8988T (cell line): Measurements from ENCODE around the gene TMPRSS13.
"Not testable (repeated sequence)": the region's sequence is repeated elsewhere in the genome, so short reads cannot be mapped to it uniquely, and the experiment has no call there.

Experiments used
- DNase-seq: peaks from one replicate; pipeline ENCODE4 v3.0.0; 2011

TMPRSS13 gene

DNA sequence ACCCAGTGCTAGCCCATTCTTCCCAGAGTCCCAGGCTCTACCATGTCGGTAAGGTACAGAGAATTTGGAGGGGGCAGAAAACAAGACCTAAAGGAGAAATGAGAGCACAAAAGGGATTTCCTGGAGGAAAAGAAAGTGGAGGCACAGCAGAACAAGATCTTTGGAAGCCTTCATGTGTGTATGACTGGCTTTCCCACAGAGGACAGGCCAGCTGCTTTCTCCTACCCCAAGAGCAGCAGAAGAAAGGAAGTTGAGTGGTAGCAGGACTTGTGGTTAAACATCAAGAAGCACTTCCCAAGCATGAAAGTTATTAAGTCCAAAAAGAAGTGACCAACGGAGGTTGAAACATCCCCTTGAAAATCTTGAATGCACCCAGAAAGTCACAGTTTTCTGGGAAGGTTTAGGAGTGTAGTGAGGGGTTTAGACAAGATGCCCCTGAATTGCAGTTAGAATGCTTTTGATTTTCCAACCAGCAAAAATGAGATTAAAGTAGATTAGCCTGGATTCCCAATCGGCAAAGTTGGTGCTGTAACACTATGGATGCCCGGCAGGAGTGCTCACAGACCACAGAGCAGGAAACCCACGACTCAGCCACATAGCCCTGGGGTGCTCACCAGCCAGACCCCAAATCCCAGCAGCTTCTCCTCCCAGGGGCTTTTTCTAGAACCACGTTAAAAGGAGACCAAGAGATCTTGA lies 608 bp downstream of the TMPRSS13 start:
- DNase-seq = no peak

- no peak for DNase-seq
These were observed 1.3 kb downstream of the TMPRSS13 start for GRCh38 chr11:117927926-117928325.

- DNase-seq = not testable (repeated sequence)
These were observed 3.0 kb downstream of the TMPRSS13 start for GRCh38 chr11:117926166-117926565.

- no peak for DNase-seq
These were observed 3.8 kb downstream of the TMPRSS13 start for GRCh38 chr11:117925198-117925925.

DNA sequence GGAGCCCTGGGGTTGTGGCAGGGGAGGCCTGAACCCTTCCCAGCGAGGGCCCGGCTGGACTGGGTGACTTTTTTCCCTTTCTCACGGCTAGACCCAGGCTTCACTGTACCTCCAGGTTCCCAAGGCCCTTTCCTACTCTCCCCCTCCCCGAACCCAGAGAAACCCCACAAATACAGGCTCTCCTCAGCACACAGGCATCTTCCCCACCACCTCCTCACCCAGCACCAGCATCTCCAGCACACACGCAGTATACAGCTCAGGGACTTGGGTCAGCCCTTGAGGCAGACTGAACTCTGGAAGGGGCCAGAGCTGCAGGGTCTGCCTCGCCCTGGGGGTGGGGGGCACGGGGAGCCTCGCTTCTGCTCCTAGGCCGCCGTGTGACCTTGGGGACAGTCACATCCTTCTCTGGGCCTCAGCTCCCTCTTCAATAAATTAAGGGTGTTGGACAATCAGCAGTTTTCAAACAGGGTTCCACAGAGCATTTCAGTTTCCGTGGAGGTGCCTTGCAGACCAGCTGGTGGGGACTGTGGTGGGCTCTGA lies 4.5 kb downstream of the TMPRSS13 start:
- no peak for DNase-seq

DNA sequence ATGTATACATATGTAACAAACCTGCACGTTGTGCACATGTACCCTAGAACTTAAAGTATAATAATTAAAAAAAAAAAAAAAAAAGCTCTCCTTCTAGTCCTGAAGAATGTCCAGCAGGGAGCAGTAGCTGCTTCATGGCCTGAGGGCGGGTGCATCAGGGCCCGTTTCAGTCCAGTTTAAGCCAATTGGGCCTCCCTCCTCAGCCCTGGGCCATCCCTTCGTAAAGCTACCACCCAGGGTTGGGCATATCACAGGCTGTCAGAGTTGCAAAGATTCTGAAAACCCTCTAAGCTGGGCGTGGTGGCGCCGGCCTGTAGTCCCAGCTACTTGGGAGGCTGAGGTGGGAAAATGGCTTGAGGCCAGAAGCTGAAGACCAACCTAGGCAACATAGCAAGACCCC lies 5.4 kb downstream of the TMPRSS13 start:
- DNase-seq = no peak

DNA sequence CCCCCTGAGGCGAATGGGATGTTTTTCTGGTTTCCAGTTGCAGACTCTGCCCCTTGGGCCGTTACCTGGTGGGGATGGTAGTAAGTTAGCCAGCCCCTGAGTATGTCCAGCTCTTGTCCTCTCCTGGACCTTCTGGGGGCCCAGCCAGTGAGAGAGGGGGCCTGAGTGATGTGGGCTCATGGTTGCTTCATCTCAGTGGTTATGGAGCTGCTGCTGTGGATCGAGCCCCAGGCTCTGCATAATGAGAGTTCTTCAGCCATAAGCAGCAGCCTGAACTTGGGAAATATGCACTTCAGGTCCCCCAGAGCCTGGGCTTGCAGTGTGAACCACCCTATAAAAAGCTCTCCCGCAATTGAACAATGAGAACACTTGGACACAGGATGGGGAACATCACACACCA lies 5.9 kb downstream of the TMPRSS13 start:
- DNase-seq = no peak

DNA sequence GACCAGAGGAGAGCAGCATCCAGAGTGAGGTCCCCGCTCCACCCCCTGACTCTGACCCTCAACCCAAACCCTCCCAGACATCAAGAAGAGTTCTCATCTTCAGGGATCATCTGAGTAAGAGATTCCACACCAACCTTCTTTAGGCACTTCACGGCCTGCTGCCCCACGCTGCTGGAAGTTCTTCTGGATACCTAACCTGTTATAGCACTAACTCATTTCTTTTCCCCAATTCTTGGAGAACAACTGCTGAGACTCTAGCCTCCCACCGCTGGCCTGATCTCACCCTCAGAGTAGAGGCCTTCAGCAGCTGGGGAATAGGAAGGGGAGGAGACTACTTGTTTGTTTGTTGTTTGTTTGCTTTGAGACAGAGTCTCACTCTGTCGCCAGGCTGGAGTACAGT lies 7.3 kb downstream of the TMPRSS13 start:
- no peak for DNase-seq

DNA sequence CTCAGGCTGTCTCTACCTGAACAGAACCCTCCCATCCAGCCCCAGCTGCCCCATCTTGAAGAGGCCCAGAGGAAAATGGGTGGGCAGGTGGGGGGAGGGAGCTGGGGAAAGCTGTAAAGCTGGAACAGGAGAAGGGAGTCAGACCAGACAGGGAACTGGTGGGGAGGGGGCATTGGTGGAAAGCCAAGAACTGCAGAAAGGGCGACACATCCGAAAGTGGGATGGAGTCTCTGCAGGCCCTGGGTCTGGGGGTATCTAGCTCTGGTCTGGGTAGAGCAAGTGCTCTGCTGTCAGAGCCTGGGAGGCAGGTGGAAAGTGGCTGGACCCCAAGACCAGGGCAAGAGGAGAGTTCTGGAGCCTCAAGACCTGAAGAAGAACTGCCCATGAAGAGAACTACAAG lies 7.7 kb downstream of the TMPRSS13 start:
- no peak for DNase-seq

GRCh38 chr11:117919781-117920221 lies 9.4 kb downstream of the TMPRSS13 start:
- no peak for DNase-seq

DNA sequence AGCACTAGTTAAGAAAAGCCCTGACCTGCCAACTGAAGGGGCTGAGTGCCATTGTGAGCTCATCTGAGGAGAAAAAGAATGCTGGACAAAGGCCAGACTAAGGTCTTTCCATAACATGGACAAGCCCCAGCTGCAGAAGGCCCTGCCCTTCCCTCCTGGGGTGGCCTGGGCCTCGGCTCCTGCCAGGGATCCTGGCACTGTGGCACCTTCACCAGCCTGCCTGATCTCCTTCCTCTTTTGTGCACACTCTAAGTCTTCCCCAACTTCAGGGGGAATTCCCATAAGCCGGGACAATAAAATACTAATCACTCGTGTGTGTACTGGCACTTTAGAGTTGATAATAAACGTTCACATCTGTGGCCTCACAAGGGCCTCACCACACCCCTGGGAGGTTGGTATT lies 9.9 kb downstream of the TMPRSS13 start:
- no peak for DNase-seq

DNA sequence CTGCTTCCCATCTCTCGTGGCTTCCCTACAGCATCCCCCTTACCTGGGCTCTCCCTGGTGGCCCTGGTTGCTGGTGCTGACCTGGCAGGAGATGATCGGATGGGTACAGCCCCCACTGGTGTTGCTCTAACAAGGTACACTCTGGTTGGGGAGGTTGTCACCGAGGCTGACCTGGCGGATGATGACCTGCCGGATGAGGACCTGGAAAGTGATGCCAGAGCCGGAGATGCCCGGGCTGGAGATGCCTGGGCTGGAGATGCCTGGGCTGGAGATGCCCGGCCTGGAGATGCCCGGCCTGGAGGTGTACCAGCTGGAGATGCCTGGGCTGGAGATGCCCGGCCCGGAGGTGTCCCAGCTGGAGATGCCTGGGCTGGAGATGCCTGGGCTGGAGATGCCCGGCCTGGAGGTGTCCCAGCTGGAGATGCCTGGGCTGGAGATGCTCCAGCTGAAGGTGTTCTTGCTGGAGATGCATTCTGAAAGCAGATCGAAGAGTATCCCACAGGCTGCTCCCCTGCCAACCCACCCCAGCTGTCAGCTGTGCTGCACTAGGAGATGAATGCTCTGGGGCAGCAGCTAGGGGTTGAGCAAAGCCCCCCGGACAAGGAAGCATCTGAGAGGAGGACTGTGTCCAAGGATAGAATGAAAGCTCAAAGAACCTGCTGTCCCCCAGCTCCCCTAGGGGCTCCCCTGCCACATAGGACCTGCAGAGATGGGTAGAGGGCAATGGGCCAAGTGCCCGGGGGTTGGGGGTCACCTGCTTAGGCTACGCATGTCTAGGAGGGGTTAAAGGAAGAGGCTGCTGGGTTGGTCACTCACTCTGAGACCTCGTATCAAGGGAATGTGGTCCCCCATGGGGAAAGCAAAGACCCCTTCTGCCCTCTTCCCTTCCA lies 10.6 kb downstream of the TMPRSS13 start:
- no peak for DNase-seq

DNA sequence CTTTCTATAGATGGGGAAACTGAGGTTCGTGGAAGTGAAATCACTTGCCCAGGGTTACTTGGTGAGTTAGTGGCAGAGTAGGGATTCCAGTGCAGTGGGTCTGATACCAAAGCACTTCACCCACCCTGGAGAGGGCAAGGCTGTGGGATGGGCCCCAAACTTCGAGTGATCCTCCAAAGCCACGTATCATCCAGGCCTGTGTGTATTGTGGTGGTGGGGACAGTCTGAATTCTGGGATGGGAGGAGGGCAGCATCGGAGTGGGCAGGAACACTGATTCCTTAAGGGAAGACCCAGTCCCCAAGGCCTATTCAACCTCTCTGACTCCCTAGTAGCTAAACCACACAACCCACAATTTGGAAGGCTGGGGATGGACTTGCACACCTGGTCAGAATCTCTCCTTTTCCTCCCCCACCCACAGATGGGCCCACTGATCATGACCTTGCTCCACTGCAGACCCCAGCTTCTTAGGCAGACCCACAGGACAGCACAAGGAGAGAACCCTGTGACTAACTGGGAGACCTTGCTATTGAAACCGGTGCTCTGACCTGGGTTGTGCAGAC lies 11.5 kb downstream of the TMPRSS13 start:
- no peak for DNase-seq

- no peak for DNase-seq
These were observed 12.2 kb downstream of the TMPRSS13 start for GRCh38 chr11:117916956-117917355.

- DNase-seq = no peak
These were observed 13.4 kb downstream of the TMPRSS13 start for GRCh38 chr11:117915672-117916235.

- no peak for DNase-seq
These were observed 14.1 kb downstream of the TMPRSS13 start for GRCh38 chr11:117914991-117915618.

GRCh38 chr11:117914398-117914761 lies 14.8 kb downstream of the TMPRSS13 start:
- DNase-seq = no peak

DNA sequence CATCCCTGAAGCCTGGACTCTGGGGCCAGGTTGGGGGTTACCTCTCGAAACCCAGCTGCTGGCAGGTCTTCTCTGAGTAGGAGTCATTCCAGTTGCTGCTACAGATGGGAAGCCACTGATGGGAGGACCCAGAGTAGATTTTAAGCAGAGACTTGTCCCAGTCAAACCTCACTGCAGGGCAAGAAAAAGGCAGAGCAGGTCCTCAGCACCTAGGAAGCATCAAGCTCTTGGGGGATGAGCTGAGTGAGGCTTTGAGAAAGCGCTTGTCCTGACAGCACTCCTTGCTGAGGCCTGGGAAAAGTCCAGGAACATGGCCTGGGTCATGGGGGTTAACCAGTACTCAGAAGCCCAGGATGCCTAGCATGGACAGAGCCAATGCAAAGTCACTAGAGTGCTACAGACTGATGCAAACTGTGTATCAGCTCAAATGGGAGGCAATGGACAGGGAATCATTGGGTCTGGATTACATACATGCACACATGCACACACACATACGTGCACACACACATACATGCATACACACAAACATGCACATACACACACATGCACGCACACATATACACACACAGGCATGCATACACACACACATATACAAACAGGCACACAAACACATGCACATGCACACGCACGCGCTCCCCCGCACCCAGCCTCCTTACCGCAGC lies 15.3 kb downstream of the TMPRSS13 start:
- no peak for DNase-seq

- DNase-seq = no peak
These were observed 16.7 kb downstream of the TMPRSS13 start for GRCh38 chr11:117912497-117912896.

DNA sequence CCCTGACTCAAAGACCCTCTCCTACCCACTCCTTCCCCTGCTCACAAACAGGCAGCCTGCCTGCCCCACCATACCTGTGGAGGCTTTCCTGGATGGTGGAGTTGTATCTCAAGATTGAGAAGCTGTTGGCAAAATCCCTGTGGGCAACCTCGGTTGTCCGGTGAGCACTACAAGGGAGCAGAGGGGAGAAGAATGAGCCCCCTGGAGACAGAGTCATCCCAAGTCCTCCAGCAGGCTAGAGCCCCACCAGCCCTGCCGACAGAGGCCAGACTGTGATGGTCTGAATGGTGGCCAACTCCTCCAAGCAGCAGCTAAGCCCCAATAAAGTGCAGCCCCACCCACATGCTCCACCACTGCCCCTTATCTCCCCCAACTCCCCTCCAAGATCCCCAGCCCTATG lies 17.5 kb downstream of the TMPRSS13 start:
- no peak for DNase-seq

- DNase-seq = no peak
These were observed 18.1 kb downstream of the TMPRSS13 start for GRCh38 chr11:117910941-117911655.
